ENCODE data around the gene STAM.

The STAM gene

GRCh38 chr10:17743437-17743836 lies 99.5 kb downstream of the STAM start:
- H3K4me3 ChIP-seq (ENCODE audit: low read depth, low read length) = no peak overlapping the region
- no peak for TF ChIP-seq CTCF (IDR thresholded peaks at IDR 0.05; ENCODE audit: control insufficient read depth, extremely low read depth, insufficient read depth)
- no peak for DNase-seq (ENCODE audit: low read depth)

GRCh38 chr10:17744341-17744861 lies 100.5 kb downstream of the STAM start:
- TF ChIP-seq CTCF (IDR thresholded peaks at IDR 0.05; ENCODE audit: control insufficient read depth, extremely low read depth, insufficient read depth) = no peak
- no peak for DNase-seq (ENCODE audit: low read depth)
- no peak overlapping the region for H3K4me3 ChIP-seq (ENCODE audit: low read depth, low read length)

GRCh38 chr10:17747883-17748550 lies 104.1 kb downstream of the STAM start:
- DNase-seq (ENCODE audit: low read depth) = no peak
- H3K4me3 ChIP-seq (ENCODE audit: low read depth, low read length) = no peak overlapping the region
- no peak for TF ChIP-seq CTCF (IDR thresholded peaks at IDR 0.05; ENCODE audit: control insufficient read depth, extremely low read depth, insufficient read depth)

- H3K4me3 ChIP-seq (ENCODE audit: low read depth, low read length) = no peak overlapping the region
- DNase-seq (ENCODE audit: low read depth) = no peak
- no peak for TF ChIP-seq CTCF (IDR thresholded peaks at IDR 0.05; ENCODE audit: control insufficient read depth, extremely low read depth, insufficient read depth)
Observed at GRCh38 chr10:17749890-17750289, 105.9 kb downstream of the STAM start.

GRCh38 chr10:17751781-17752445 lies 108.0 kb downstream of the STAM start, which contains the start of gene TMEM236:
TSS of gene TMEM236 (plus strand) at chr10:17752201. CDS start at chr10:17752296, 95 bp downstream.
- no peak within 1 kb of the TSS for H3K4me3 ChIP-seq (ENCODE audit: low read depth, low read length)
- DNase-seq (ENCODE audit: low read depth) = no peak
- TF ChIP-seq CTCF (IDR thresholded peaks at IDR 0.05; ENCODE audit: control insufficient read depth, extremely low read depth, insufficient read depth) = no peak

- no peak for TF ChIP-seq CTCF (IDR thresholded peaks at IDR 0.05; ENCODE audit: control insufficient read depth, extremely low read depth, insufficient read depth)
- peak overlapping the region; percentile 0; the same call in 1 of the 2 replicates for H3K4me3 ChIP-seq (ENCODE audit: low read depth, low read length)
- DNase-seq (ENCODE audit: low read depth) = no peak
Observed at GRCh38 chr10:17756557-17757217, 112.7 kb downstream of the STAM start.
